NCI-H524 treated with DMSO at 0.1 percent for 48 hours (cell line): ENCODE data around the gene C11orf97.
"Not testable (repeated sequence)": the region's sequence is repeated elsewhere in the genome, so short reads cannot be mapped to it uniquely, and the experiment has no call there.

Experiments used
- DNase-seq: peaks from one replicate; lab custom pipeline; 2025; lab: John Stamatoyannopoulos, UW

C11orf97 gene

DNA sequence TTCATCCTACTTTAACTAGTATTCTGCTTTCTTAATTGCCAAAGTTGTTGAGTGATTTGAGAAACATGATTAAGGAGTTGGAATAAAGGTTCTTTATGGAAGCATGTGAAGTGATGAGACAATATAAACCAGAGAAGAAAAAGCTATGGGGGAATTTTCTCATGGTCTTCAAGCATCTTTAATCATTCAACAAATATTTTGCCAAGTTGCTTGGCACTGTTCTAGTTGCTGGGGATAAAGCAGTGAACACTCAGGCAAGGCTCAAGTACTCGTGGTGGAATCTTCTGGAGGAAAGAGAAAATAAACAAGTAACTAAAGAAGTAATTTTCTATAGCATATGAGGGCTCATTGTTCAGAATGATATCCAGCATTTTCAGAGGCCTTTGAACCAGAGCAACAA is 45.7 kb downstream of the C11orf97 start:
- DNase-seq = no peak

- no peak for DNase-seq
Measured at GRCh38 chr11:94558468-94558867, 46.2 kb downstream of the C11orf97 start.

DNA sequence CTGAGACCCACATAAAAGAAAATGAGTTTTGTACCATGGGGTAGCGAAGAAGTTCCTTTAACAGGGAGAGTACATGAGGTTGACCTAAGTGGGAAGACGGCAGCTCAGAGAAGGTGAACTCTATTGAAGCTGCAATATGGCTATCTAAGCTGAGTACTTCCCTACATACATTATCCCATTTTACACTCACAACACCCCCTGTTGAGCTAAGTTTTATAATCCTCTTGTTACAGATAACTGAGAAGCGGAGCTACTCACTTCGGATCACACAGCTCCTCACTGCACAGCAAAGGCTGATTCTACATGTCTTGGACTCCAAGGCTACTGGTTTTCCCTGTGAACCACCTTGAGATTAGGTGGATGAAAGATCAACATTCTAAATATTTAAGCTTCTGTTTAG is 46.7 kb downstream of the C11orf97 start:
- DNase-seq = peak; percentile 41

- DNase-seq = no peak
Measured at GRCh38 chr11:94559361-94559760, 47.1 kb downstream of the C11orf97 start.

DNA sequence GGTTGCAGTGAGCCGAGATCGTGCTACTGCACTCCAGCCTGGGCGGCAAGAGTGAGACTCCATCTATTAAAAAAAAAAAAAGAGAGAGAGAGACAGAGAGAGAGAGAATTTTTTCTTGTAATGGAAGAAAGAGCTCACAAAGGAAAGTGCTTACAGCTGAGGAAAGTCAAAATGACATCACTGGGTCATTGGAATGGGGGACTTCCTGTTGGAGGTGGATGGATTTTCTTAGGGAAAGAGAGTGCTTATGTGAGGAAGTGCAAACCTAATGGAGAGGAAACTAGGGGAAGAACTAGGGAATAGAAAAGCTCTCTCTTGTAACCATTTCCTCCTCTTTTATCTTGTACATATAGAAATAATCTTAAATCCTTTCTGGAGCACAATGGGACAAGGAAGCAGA is 48.6 kb downstream of the C11orf97 start:
- no peak for DNase-seq

- DNase-seq = no peak
Measured at GRCh38 chr11:94563176-94563847, 51.1 kb downstream of the C11orf97 start.

- no peak for DNase-seq
Measured at GRCh38 chr11:94563848-94564467, 51.7 kb downstream of the C11orf97 start.

GRCh38 chr11:94567181-94567670 is 55.0 kb downstream of the C11orf97 start, which contains the start of gene PIWIL4:
PIWIL4 (plus strand) TSS chr11:94567368; CDS start chr11:94567519, 151 bp downstream.
- no peak for DNase-seq

DNA sequence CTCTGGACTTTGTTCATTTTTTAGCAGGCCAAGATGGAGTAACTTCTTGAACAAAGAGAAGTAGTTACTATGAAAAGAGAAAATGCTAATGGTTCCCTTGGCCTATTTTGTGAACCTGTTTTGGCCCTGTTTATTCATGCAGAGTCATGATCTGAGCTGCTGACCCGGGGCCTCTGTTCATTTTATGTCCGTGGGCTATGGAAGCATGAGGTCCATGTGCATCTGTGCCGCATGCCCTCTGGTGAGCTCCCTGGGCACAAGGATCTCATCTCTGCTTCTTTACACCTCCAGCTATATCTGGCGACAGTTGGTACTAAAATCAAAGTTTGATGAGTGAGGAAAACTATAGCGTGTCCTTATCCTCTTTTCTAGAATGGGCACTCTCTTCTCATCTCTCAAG is 55.9 kb downstream of the C11orf97 start:
- DNase-seq = no peak

- no peak for DNase-seq
Measured at GRCh38 chr11:94568717-94569116, 56.5 kb downstream of the C11orf97 start.

- DNase-seq = not testable (repeated sequence)
Measured at GRCh38 chr11:94572975-94573374, 60.7 kb downstream of the C11orf97 start.

GRCh38 chr11:94574193-94574961 is 62.1 kb downstream of the C11orf97 start:
- no peak for DNase-seq

- DNase-seq = no peak
Measured at GRCh38 chr11:94576306-94576705, 64.0 kb downstream of the C11orf97 start.

DNA sequence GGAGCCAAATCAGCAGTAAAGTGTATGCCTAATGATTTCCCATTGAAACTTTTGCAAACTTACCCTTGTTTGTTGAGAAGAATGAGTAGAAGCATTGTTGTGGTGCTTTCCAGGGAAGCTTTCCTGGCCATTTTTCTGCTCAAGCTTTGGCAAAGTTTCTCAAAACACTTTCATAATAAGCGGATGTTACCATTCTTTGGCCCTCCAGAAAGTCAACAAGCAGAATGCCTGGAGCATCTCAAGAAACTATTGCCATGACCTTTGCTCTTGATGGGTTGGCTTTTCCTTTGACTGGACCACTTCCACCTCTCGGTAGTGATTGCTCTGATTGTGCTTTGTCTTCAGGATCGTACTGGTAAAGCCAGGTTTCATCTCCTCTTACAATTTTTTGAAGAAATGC is 65.6 kb downstream of the C11orf97 start:
- DNase-seq = no peak
